Embryonic facial prominence (tissue), 1 donor: Measurements from ENCODE around the gene STEAP1.
"Not testable (repeated sequence)": the region's sequence is repeated elsewhere in the genome, so short reads cannot be mapped to it uniquely, and the experiment has no call there.

Source experiments
- DNase-seq: peaks from one replicate; pipeline ENCODE4 v3.0.0-alpha.2; 2016; ENCODE audit errors: extremely low spot score

Gene STEAP1

GRCh38 chr7:90173127-90173844 is 19.0 kb downstream of the STEAP1 start:
- no peak for DNase-seq

- DNase-seq, result no peak
Observed at GRCh38 chr7:90175667-90176066, 21.4 kb downstream of the STEAP1 start.

- DNase-seq, result no peak
Observed at GRCh38 chr7:90176195-90176594, 21.9 kb downstream of the STEAP1 start.

GRCh38 chr7:90178166-90178565 is 23.9 kb downstream of the STEAP1 start:
- no peak for DNase-seq

GRCh38 chr7:90178679-90179278 is 24.5 kb downstream of the STEAP1 start:
- DNase-seq, result no peak

GRCh38 chr7:90180011-90180585 is 25.8 kb downstream of the STEAP1 start:
- no peak for DNase-seq

- no peak for DNase-seq
Observed at GRCh38 chr7:90180649-90181048, 26.4 kb downstream of the STEAP1 start.

- no peak for DNase-seq
Observed at GRCh38 chr7:90181485-90181884, 27.2 kb downstream of the STEAP1 start.

GRCh38 chr7:90186290-90186689 is 32.0 kb downstream of the STEAP1 start:
- not testable (repeated sequence) for DNase-seq

GRCh38 chr7:90187507-90188050 is 33.3 kb downstream of the STEAP1 start:
- DNase-seq, result no peak

GRCh38 chr7:90188281-90188680 is 34.0 kb downstream of the STEAP1 start:
- no peak for DNase-seq

- no peak for DNase-seq
Observed at GRCh38 chr7:90190995-90191394, 36.7 kb downstream of the STEAP1 start.

GRCh38 chr7:90191648-90192047 is 37.4 kb downstream of the STEAP1 start:
- no peak for DNase-seq

GRCh38 chr7:90192876-90193750 is 38.8 kb downstream of the STEAP1 start:
- no peak for DNase-seq

GRCh38 chr7:90194911-90195809 is 40.9 kb downstream of the STEAP1 start:
- DNase-seq, result no peak

GRCh38 chr7:90201500-90202195 is 47.4 kb downstream of the STEAP1 start:
- DNase-seq, result no peak

GRCh38 chr7:90207956-90208355 is 53.7 kb downstream of the STEAP1 start:
- no peak for DNase-seq

GRCh38 chr7:90209776-90210175 is 55.5 kb downstream of the STEAP1 start:
- DNase-seq, result no peak

- no peak for DNase-seq
Observed at GRCh38 chr7:90210475-90210874, 56.2 kb downstream of the STEAP1 start.

- no peak for DNase-seq
Observed at GRCh38 chr7:90210981-90211380, 56.7 kb downstream of the STEAP1 start.
